Stimulated activated CD4-positive, alpha-beta T cell treated with anti-CD3 and anti-CD28 coated beads, Interleukin-15, amount 100 ng/mL, for 24 hours (primary cell): ENCODE results near the gene ZDHHC14.

Experiments used
- DNase-seq: peaks from one replicate; pipeline ENCODE4 v3.0.0-alpha.2; 2020

Gene ZDHHC14

DNA sequence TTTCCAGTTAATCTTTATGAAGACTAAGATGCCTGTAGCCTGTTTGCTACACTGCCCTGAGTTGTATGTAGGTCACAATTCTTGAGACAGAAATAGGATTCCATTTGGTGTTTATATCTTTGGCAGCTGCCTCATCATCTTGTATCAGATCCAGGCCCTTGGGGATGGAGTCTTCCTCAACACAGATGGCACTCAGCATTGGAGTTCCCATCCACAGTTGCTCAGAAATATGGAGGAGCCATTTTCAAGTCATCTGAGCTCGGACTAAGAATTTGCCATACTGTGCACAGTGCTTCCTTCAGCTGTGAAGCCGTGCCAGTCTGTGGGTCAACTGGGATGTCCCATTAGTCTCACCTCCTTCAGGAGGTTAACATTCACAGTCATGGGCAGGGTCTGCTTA lies 156.6 kb downstream of the ZDHHC14 start:
- DNase-seq, result no peak

DNA sequence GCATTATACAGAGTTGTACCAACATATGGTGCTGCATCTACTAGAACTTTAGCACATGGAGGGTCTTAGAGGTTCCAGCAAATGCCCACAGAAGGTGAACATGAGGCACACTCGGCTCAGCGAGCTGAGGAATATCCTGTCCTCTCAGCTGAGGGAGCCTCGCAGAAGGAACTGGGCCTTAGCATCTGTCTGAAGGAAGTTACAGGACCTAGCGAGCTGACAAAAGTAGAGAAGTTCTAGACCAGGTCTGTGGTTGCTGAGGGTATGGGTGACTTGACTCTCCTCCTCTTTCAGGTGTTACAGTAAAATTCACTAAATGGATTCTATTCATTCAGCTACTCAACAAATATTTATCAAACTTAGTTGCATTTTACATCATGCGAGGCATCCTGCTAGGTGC lies 157.2 kb downstream of the ZDHHC14 start:
- DNase-seq, result no peak

DNA sequence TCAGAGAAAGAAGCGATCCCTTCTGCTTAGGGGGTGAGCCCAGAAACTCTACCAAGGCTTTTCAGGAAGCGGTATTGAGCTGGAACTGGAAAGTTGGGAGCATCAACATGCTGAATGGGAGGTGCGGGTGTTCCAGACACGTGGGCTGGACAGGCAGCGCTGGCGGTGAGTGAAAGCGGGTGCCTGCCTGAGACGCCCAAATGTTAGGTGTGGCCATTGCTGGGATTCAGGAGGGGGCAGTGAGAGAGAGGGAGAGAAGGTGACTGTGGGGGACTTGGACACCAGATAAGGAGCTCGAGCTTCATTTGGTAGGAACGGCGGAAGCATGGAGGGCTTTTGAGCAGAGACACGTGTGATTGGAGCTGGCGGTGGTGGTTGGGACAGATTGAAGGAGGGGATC lies 157.7 kb downstream of the ZDHHC14 start:
- no peak for DNase-seq

DNA sequence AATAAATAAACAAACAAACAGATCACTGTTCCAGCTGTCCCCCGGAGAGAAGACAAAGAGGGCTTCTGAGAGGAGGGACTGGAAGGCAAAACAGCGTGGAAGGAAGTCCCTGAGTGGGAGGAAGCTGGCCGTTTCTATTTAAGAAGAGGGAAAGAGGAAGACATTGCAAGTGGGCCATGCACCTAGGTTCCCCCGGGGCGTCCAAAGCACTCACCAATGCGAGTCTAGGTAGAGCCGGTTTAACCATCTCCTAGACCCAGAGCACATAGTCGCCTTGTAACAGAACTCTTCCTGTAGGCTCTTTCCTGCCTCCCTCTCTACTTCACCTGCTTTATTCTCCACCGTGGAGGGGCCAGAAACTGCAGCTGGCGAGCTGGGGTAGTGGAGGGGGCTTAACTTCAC lies 158.4 kb downstream of the ZDHHC14 start:
- DNase-seq, result no peak

DNA sequence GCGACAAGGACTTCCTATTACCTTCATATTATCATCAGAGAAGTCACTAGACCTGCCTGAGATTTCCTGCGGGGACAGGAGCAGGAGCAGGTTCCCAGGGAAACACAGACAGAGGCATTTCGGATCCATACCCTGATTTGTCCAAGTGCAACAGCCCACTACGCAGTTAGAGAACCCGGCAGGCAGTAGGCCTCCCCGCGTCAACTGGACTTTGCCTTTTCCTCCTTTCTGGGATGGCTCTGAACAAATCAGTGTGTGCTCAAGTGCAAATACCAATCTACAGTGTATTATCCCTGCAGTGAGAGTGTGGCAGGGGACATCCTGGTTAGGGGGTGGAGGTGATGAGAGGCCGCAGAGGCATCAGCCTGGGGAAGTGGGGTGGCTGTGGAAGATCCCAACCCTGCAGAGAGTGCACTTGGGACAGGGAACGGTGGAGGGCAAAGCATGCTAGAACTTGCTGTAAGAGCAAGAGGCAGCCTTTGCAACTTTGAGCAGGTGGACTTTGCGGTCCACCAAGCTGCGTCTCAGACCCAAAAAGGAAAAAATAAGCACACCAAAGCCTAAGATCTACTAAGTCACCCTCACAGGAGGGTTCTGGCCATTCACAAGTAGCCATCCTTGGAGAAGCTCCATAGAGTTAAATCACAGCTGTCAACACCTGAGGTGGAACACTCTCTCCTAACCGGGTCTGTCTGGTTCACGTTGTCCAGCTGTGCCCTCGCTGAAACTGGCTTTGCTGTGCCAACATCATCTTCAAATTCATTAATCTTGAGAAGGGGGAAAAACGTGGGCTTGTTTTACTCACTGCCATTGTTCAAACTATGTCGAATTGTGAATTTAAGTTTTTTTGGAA lies 159.1 kb downstream of the ZDHHC14 start:
- DNase-seq, result no peak

DNA sequence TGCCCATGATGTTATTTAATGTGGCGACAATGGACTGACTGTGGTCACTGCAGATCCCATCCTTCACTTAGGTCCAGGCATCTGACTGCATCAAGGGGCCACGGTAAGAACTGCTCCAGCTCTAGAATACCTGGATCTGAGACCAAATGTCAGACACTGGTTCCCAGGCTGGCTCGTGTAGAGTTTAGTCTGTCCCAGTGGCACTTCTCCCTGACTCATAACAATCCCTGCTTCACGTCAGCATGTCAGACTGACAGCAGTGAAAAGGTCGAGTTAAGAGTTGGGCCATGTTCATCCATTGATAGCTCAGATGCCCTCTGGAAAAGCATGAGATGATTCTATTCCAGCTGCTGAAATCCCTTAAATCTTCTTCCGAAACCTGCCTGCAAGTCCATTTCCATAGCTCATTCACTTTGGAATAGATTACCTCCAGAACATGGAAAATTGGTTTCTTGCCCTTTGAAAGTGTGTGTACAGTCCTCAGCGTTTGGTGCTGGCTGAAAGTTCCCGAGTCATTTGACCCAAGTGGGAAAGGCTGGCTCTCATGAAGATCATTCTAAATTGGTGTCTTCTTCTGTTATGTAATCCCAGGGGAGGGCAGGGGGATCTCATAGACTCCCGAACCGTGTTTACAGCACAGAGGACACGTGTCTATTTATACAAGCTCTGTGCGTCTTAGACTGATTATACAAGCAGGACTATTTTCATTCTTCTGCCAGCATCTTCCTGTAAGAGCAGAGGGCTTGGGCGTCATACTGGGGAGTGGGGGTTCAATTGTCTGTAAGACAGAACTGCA lies 160.8 kb downstream of the ZDHHC14 start:
- DNase-seq, result no peak

DNA sequence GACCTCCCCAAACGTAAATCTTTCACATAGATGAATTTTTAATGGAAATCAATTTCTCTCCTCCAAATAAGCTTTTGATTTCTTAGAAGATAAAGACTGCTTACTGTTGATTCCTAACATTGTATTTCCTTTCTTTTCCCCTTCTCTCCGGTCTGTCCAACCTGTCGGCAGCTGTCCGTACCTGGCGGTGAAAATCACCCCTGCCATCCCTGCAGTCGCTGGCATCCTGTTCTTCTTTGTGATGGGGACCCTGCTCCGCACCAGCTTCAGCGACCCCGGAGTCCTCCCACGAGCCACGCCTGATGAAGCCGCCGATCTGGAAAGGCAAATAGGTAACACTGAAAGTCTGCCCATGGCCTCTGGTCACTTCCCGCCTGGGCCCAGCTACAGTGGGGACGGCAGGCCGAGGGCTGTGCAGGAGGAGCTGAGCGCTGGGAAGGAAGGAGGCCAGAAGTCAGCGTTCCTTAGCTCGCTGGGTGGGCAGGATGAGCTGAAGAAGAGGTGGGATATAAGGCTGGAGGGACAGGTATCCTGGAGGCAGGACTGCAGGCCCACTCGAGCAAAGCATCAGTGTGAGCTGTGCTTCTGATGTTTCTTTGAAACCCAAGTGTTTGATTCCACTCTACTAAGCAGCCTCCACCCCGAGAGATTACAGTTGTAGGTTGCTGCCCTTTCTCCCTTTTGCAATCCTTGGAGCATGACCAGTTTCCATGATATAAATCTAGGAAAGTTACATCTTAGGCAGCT lies 161.6 kb downstream of the ZDHHC14 start:
- DNase-seq, result no peak

DNA sequence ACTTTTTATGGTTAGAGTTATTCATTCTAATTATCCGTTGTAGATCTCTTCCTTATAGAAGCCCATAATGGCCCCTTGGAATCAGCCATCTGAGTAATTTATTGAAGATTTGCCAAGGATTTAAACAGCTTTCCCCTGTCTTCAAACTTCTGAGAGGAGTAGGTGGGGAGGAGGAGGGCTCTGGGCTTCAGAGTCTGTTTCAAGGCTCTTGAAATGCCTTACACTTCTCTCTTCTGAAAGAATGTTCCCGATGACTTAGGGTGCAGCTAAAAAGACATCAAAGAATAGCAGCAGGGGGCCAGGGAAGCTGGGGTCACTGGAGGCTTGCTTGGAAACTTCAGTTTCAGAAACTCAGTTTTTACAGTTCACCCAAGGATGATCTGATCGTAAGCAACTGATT lies 165.3 kb downstream of the ZDHHC14 start:
- no peak for DNase-seq

DNA sequence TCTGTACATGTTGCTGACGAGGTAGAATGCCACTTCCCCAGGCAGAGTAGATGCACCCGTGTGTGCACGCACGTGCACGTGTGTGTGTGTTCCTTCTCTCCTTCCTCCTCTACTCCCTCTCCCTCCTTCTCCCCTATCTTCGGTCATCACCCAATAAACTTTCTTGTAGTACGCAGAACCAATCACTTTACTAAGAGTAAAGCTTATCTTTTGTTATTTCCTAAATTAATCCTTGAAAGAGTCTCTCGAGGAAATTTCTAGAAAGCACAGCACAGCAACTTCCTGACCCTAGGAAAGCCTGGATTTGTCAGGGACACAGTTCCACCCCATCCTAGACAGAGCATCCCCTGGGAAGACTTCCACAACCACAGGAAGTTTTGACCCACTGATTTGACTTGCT lies 166.1 kb downstream of the ZDHHC14 start:
- no peak for DNase-seq

DNA sequence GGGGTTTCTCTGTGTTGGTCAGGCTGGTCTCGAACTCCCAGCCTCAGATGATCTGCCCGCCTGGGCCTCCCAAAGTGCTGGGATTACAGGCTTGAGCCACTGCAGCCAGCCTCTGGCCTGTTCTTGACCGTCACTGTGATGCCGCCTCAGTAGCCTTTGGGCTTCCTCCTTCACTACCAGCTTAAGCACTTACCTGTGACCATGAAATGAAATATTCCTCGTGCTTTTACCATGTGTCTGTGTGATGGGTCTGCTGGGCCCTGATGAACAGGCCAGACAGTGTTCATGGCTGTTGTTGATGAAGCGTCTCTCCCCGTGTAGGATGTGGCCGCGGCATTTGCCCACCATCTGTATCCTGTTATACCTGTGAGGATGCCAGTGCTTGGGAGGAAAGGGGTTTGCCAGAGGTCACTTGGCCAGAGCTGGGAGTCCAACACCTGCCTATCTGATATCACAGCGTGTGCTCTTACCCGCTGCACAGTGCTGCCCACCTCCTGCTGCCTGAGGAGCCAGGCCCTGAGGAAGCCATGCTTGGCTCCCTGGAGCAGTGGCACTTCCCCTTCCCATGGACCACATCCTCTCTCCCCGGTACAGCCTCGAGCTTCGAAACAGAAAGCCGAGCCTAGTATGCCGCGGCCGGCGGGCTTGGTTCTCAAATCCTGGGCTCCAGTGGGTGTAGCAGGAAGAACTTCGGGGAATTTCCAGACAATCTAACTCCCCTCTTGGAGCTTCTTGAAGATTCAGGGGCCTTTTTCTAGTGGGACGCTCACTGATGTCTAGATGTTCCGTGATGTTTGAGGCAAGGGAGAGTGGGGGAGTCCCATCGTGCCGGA lies 167.9 kb downstream of the ZDHHC14 start:
- no peak for DNase-seq

DNA sequence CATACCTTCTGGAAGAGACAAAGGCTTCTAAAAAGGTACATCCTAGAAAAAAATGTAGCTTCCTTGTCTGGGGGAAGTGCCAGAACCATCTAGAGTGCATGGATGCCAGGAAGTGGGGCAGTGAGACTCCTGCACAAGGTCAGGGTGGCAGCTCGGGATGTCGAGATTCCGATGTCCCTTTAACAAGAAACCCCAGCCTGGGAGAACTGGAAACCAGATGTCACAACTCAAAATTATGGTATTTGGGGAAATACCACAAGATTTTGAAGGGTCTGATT lies 168.4 kb downstream of the ZDHHC14 start:
- DNase-seq, result no peak

DNA sequence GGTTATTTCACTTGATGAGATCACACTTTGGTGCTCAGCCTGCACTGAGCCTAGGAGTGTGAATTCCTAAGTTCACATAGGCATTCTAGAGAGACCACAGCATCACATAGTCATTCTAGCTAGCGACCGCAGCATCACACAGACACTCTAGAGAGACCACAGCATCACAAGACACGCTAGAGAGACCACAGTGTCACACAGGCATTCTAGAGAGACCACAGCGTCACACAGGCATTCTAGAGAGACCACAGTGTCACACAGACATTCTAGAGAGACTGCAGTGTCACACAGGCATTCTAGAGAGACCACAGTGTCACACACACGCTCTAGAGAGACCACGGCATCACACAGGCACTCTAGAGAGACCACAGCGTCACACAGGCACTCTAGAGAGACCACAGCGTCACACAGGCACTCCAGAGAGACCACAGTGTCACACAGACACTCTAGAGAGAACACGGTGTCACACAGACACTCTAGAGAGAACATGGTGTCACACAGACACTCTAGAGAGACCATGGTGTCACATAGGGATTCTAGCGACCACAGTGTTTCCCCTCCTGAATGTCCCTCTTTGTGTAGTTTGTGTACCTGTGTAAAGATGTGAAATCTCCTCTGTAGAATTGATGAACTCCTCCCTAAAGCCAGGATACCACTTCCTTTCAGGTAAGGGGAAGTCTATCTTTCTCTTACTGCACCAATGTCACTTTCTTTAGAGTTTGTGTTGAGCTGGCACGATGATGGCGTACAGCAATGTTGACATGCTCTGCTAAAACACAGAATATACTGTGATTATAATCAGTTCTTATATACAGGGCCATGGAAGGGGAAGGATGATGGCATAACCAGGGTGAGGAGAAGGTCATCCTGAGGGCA lies 169.4 kb downstream of the ZDHHC14 start:
- DNase-seq, result peak; percentile 20

DNA sequence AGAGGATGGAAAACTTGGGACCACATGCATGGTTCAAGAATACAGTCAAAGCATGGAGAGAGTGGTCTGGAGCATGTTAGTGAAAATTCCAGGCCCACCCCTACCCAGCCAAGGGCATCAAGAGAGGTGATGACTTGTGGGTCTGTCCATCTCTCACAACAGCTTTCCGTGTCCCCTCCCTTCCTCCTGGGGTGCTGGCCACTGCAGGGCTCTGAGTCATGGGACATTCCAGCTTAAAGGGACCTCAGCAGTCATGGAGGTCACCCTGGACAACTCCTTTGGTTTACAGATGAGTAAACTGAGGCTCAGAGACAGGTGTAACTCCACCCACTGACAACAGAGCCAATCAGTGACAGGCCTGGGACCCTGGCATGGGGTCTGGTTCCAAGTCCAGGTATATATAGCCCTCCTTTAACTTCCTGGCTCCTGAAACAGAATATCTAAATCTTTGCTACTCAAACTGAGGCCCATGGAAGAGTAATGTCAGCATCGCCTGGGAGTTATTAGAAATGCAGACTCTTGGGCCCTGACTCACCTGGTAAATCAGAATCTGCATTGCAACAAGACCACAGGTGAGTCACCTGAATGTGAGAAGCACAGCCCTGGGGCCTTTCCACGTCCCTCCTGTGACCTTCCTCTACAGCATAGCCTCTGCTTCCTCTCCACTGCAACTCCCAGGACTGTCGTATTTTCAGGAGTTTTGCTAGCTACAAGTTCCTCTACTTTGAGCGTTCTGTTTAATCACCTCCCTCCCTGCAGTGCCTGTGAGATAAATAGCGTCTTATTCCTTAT lies 170.2 kb downstream of the ZDHHC14 start:
- no peak for DNase-seq

DNA sequence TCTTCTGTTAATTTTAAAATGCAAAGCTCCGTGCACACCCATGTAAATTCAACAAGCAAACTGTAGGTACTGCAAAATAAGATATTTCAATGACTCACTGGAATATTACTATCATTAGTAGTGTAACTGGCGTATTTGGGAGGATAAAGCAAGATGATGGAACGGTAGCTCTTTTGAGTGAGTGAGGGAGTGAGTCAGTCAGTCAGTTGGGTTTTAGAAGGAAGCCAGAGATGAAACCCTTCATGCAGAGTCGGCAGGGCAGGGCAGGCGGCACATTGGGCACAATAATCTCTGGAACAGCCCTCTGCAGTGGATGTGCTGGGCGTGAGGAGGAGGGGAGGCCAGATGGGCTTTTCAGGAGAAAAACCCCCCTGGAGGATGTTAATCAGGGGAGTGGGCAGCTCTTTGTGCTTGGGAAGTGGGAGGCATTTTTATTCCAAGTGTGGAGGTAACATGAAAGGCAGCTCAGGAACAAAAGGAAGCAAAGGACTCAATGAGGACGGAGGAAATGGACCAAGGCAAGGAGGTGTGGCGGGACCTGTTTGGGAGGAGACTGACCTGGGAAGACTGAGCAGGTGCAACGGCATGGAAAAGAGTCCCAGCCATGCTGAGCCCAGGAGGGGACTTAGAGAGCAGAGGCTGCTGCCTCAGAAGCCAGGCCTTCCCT lies 171.2 kb downstream of the ZDHHC14 start:
- no peak for DNase-seq

DNA sequence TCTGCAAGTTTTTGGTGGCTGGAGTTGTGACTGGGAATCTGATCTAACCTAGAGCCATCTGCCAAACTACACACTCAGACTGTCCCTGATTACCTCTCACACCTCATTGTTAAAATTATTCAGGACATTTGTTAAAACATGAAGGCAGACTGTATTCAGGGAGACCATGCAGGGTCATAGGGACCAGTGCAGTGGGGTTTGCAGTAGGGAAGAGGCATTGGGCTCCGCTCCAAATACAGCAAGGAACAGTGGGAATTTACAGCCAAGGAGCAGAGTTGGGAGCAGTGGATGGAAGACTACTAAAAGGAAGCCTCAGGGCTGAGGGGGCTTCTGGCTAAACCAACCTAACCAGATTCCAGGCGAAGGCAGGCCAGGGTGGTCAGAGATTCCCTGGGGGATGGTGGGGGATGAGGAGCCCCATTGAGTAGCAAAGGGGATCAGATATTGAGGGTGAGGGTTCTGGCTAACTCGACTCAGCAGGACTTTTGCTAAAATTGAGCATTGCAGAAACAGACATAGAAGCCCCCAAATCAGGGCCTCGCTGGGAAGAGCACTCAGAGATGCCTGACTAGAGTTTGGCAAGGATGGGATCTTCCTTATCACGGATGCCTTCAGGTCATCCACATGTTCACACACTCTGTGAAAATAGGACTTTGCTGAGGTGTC lies 172.0 kb downstream of the ZDHHC14 start:
- no peak for DNase-seq

DNA sequence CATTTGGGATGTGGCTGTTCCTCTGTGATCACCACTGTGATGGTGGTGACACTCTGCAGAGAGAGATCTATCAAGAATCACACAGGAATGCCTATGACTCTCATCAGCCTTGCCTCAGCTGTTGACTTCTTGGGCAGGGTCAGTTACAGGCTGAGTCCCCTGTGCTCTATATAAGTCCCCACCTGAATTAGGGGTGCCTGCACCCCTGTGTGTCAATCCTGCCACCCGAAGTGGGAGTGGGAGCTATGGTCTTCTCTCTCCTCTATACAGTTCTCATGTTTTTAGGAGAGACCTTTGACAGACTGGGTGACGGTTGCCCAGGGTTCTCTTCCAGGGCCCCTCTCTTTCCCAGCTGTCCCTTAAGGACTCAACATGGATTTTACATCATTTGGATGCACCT lies 173.8 kb downstream of the ZDHHC14 start:
- no peak for DNase-seq

DNA sequence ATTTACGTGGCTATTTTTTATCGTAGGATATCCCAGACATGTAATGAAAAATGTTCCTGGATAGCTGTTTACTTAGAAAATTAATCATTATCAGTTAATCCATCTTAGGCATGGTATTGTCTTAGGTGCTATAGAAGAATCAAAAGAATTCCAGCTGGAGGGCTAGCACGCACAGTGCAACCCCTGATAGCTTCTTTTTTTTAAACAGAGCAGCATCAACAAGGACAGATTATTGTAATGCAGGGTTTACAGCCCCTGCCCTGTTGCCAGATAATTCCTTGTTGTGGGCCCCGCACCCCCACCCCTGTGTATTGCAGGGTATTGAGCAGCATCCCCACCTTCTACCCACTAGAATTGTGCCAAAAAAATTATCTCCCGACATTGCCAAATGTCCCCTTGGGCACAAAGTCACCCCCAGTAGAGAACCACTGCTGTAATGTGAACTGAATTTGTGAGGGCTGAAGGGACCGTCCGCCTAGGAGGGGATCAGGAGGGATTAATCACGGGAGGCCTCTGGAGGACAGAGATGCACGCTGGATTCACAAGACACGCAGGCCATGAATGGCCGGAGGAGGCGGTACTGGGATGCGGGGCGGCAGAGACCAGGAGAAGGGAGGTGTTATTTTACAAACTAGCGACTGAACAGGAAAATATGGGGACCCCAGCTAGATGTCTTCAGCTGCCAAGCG lies 174.6 kb downstream of the ZDHHC14 start:
- DNase-seq, result no peak

DNA sequence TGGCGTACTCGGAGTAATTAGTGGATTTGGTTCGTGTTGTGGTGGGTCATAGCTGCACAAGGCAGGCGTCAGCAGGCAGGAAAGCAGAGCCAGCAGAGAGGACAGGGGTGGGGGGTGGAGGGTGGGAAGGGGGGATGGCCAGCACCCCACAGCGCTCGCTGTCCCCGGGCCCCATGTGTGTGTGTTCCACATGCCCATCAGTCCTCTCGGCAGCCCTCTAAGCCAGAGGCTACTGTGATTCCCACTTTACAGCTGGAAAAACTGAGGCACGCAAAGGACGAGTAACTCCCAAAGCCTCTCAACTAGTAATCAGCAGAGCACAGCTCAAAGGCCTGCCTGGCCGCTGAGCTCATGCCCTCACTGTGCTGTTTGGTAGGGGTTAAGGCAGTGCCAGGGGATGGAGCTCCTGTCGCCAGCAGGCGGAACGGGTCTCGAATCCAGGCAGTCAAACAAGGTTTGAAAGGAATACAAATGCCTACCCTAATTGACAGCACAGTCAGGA lies 175.2 kb downstream of the ZDHHC14 start:
- DNase-seq, result no peak
